Right atrium auricular region (tissue), 2 donors: ENCODE measurements around the gene KIF3B. TPM values are rescaled to one million over a fixed set of nuclear protein-coding genes. Genes with fewer than 3 reads are reported as not detected.

Source experiments
- DNase-seq: peaks from one replicate; pipeline ENCODE4 v3.0.0-alpha.2; 2019; ENCODE audit warnings: low spot score
- H3K27ac ChIP-seq, 2 donors: fragments of 200-600 bp; sonication (generic); 1 replicate in 1 of 2; 2 replicates in 1 of 2; pipeline ENCODE4 v1.5.1; 2016 to 2019
- H3K27me3 ChIP-seq, 2 donors: fragments of 200-600 bp; sonication (generic); one replicate each; pipeline versions ENCODE4 v1.5.1 to v1.6.0; 2017 to 2019
- H3K36me3 ChIP-seq: fragments of 200-600 bp; sonication (generic); one replicate; pipeline ENCODE4 v1.5.1; 2016
- H3K4me1 ChIP-seq, 2 donors: fragments of 200-600 bp; sonication (generic); one replicate each; pipeline versions ENCODE4 v1.5.1 to v1.6.0; 2017 to 2019
- H3K4me3 ChIP-seq, 2 donors: fragments of 200-600 bp; sonication (generic); 1 replicate in 1 of 2; 2 replicates in 1 of 2; pipeline ENCODE4 v1.5.1; 2017 to 2019; ENCODE audit warnings: mild to moderate bottlenecking in 1 of 2, moderate library complexity in 1 of 2
- H3K9me3 ChIP-seq, 2 donors: fragments of 200-600 bp; sonication (generic); one replicate each; pipeline ENCODE4 v1.5.1; 2019
- total RNA-seq, 2 donors: library from RNA; depleted of rRNA; stranded (reverse); fragments of >200 nt; gene quantifications; one replicate each; pipeline ENCODE4 v1.1.0, GENCODE V29; 2016
- TF ChIP-seq, protein P1 (sequence below), 2 donors: fragments of 200-600 bp; sonication (generic); IDR thresholded peaks; one replicate each; pipeline ENCODE4 v1.5.1; 2019; ENCODE audit warnings: antibody characterized with exemption in 2 of 2

KIF3B gene
- total RNA-seq, 2 donors from 2014 or later: 10.7 to 16.4 TPM

DNA sequence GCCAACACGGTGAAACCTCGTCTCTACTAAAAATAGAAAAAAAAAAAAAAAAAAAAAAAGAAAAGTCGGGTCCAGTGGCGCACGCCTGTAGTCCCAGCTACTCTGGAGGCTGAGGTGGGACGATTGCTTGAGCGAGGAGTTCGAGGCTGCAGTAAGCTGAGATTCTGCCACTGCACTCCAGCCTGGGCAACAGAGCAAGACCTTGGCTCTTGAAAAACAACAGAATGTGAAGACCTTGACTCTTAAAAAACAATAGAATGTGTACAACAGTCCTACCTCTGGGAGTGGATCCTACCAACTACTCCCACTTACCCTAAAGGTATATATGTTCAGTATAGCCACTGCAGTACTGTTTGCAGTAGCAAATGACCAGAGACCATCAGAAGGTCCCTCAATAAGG is 15.1 kb downstream of the KIF3B start:
- Histone ChIP-seq H3K27me3 (no peaks in the 10 kb centered on the region), H3K27ac (no peak overlapping the region), H3K36me3 (no peaks in the 10 kb centered on the region), H3K4me3 (no peak overlapping the region), H3K9me3 (no peaks in the 10 kb centered on the region), H3K4me1 (peaks cover 0 to 13% of the 10 kb centered on the region in 2 donors)
- no peak for DNase-seq
- TF ChIP-seq, protein P1, sequence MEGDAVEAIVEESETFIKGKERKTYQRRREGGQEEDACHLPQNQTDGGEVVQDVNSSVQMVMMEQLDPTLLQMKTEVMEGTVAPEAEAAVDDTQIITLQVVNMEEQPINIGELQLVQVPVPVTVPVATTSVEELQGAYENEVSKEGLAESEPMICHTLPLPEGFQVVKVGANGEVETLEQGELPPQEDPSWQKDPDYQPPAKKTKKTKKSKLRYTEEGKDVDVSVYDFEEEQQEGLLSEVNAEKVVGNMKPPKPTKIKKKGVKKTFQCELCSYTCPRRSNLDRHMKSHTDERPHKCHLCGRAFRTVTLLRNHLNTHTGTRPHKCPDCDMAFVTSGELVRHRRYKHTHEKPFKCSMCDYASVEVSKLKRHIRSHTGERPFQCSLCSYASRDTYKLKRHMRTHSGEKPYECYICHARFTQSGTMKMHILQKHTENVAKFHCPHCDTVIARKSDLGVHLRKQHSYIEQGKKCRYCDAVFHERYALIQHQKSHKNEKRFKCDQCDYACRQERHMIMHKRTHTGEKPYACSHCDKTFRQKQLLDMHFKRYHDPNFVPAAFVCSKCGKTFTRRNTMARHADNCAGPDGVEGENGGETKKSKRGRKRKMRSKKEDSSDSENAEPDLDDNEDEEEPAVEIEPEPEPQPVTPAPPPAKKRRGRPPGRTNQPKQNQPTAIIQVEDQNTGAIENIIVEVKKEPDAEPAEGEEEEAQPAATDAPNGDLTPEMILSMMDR (IDR thresholded peaks at IDR 0.05): no peak

DNA sequence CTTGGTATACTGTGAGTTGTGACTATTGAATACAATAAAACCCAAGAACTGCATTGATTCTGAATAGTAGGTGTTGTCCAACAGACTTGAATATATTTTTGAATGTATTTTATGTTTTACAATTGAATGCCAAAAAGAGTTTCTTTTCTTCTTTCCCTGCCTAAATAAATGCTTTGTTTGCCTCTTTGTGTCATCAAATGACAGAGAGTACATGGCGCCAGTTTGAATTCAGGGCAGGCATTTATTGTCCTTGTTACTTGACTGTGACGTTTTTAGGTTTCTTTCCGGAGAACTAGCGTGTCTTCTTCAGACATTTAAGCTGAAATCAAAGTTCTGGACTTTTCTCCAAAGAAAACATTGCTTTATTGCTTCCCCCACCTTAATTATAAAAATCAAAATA is 16.6 kb downstream of the KIF3B start:
- DNase-seq: no peak
- Histone ChIP-seq H3K4me3 (no peak overlapping the region), H3K27ac (no peak overlapping the region), H3K4me1 (peaks cover 0 to 13% of the 10 kb centered on the region in 2 donors), H3K27me3 (no peaks in the 10 kb centered on the region), H3K9me3 (no peaks in the 10 kb centered on the region), H3K36me3 (no peaks in the 10 kb centered on the region)
- TF ChIP-seq, protein P1 (IDR thresholded peaks at IDR 0.05): no peak

DNA sequence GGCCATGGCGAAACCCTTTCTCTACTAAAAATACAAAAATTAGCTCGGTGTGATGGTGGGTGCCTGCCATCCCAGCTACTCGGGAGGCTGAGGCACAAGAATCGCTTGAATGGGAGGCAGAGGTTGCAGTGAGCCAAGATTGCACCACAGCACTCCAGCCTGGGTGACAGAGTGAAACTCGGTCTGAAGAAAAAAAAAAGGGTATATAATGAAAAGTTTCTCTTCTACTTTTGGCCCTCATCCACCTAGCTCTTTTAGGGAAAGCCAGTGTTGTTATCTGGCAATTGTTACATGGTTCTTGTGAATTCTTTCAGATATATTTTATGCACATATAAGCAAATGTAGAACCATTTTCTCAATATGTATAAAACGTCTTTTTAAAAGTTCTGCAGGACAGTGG is 19.0 kb downstream of the KIF3B start:
- Histone ChIP-seq H3K4me3 (no peak overlapping the region), H3K27ac (no peak overlapping the region), H3K36me3 (no peaks in the 10 kb centered on the region), H3K27me3 (no peaks in the 10 kb centered on the region), H3K4me1 (peaks cover 0 to 13% of the 10 kb centered on the region in 2 donors), H3K9me3 (no peaks in the 10 kb centered on the region)
- DNase-seq: no peak
- TF ChIP-seq, protein P1 (IDR thresholded peaks at IDR 0.05): no peak

DNA sequence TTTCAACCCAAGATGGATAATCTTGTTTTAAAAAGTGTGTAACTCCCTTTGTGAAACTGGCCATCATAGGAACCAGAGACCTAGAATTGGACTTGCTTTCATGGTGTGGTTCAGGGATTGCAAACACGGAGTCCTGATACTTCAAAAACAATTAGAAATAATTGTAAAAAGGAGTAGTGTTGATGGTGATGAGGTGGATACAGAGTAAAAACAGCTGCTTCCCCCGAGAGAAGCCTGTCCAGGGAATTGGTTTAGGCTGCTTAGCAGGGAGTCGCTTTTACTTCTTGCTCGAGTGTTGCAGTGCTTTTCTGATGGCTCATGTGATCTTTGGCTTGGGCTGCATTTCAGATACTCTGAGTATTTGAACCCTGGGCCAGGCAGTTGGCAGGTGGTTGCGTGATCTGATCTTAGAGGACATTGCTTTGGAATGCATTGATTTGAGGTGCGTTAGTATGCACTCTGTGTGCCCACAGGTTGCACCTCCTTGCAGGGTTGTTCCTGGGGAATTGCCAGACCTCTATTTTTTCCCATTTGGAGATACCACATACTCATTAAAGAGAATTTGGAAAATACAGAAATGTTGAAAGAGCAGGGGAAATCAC is 19.5 kb downstream of the KIF3B start:
- no peak overlapping the region for H3K27ac ChIP-seq
- no peak overlapping the region for H3K4me3 ChIP-seq
- no peaks in the 10 kb centered on the region for H3K27me3 ChIP-seq
- no peaks in the 10 kb centered on the region for H3K36me3 ChIP-seq
- TF ChIP-seq, protein P1 (IDR thresholded peaks at IDR 0.05): no peak
- H3K4me1 ChIP-seq: peaks cover 0 to 13% of the 10 kb centered on the region in 2 donors
- no peak for DNase-seq
- no peaks in the 10 kb centered on the region for H3K9me3 ChIP-seq

DNA sequence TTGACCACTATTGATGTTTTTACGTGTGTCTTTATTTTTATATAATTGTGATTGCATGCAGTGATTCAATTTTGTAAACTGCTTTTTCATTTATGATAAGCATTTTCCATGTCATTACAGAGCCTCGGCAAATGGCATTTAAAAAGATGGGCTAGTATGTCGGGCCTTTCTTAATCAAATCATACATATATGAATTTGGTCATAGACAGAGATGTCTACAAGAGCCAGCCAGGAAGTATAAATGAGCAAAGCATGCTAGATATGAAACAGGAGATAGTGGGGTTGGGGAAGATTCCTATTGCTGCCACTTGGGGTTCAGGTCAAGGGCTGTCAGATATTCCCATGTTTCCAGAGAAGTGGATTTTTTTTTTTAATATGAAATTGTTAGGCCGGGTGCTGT is 20.0 kb downstream of the KIF3B start:
- H3K36me3 ChIP-seq: no peaks in the 10 kb centered on the region
- TF ChIP-seq, protein P1 (IDR thresholded peaks at IDR 0.05): no peak
- H3K9me3 ChIP-seq: no peaks in the 10 kb centered on the region
- H3K27ac ChIP-seq: no peak overlapping the region
- peaks cover 0 to 13% of the 10 kb centered on the region in 2 donors for H3K4me1 ChIP-seq
- H3K27me3 ChIP-seq: no peaks in the 10 kb centered on the region
- H3K4me3 ChIP-seq: no peak overlapping the region
- no peak for DNase-seq

DNA sequence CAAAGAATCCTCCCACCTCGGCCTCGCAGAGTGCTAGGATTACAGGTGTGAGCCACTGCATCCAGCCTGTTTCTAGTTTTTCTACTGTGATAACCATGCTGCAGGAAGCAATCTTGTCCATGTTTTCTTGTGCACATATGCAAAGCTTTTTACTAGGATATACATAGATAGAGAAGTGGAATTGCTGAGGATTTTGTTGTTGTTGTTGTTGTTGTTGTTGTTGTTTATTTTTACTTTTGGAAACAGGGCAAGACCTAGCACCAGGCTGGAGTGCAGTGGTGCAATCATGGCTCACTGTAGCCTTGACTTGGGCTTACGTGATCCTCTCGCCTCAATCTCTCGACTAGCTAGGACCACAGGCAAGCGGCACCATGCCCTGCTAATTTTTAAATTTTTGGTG is 23.2 kb downstream of the KIF3B start:
- no peaks in the 10 kb centered on the region for H3K27me3 ChIP-seq
- no peaks in the 10 kb centered on the region for H3K36me3 ChIP-seq
- H3K4me1 ChIP-seq: peaks cover 0 to 13% of the 10 kb centered on the region in 2 donors
- H3K9me3 ChIP-seq: no peaks in the 10 kb centered on the region
- DNase-seq: no peak
- no peak overlapping the region for H3K27ac ChIP-seq
- no peak overlapping the region for H3K4me3 ChIP-seq
- TF ChIP-seq, protein P1 (IDR thresholded peaks at IDR 0.05): no peak
